ENCODE results near the gene SYNPO2.

The SYNPO2 gene

DNA sequence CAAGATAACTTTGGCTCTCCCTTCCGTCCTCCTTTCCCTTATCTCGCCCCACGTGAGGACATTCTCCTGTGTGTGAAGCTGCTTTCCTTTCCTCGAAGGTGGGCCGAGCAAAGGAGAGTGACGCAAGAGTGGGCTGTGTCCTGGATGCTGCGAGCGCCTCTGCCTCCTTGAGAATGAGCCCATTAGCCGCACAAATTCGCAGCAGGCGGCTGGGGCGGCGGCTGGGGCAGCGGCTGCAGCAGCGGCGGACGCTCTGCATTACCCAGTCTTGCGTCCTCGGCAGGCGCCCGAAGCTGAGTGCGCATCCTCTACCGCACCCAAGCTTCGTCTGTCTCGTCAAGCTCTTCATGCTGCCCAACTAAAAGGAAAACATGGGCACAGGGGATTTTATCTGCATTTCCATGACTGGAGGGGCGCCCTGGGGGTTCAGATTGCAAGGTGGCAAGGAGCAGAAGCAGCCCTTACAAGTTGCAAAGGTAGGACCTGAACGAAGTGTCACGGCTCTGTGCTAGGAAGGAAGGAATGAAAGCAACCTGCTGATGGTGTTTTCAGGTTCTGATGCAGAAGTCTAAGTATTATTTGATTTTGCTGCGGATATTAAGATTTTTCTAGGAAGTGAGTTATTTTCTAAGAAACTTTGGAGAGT is at the start of gene SYNPO2:
Gene SYNPO2, plus strand, starts transcription at position 189 of the 646 bp plus-strand sequence. Its CDS starts 183 bp downstream, at position 372.
- no peak for TF ChIP-seq CTCF (IDR thresholded peaks at IDR 0.05; ENCODE audit: insufficient read depth, low read length, missing control alignments)
- ChIA-PET POLR2A (interaction anchor here (0.6 to 1.6 kb wide), 2 partner anchors 52 to 117 kb away, joined by 3 to 15 read pairs; partner anchors contain the start of gene SEC24D), CTCF (interaction anchor here (0.8 to 4.5 kb wide), 14 partner anchors 10 to 224 kb away, joined by 3 to 49 read pairs (median 6); partner anchors contain the start of gene SEC24D)
- no peak for DNase-seq (ENCODE audit: low read depth, low spot score)
- peak within 1 kb of the TSS; percentile 74 for H3K4me3 ChIP-seq (ENCODE audit: low read depth, low read length)

DNA sequence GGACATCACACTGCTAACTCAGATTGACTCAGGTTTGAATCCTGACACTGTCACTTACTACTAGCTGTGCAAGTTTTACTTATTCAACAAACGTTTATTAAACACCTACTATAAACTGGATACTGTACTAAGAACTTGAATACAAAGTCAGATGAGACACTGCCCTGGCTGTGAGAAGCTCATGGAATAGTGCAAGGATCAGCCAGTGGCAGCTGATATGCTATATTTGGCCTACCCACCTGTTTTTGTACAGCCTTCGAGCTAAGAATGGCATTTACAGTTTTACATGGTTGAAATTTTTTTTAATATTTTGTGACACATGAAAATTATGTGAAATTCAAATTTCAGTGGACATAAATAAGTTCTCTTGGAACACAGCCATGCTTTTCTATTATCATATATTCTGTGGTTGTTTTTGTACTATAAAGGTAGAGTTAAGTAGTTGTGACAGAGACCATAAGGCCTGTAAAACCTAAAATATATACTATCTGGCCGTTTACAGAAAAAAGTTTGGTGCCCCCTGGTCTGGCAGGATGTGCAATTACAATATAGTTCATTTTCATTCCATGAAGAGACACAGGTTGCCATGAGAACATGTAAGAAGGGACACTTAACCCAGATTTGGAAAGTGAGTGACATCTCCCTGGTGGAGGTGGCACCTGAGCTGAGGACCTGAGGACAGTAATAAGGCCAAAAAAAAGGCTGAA is 49.3 kb upstream of the SYNPO2 start:
- DNase-seq (ENCODE audit: low read depth, low spot score): no peak
- ChIA-PET POLR2A (no interaction called here), CTCF (interaction anchor here (1.2 to 1.7 kb wide), 3 partner anchors 26 to 68 kb away, joined by 3 read pairs; no protein-coding TSS in a partner anchor)
- no peak for TF ChIP-seq CTCF (IDR thresholded peaks at IDR 0.05; ENCODE audit: insufficient read depth, low read length, missing control alignments)
- no peak overlapping the region for H3K4me3 ChIP-seq (ENCODE audit: low read depth, low read length)

GRCh38 chr4:118842055-118842454 is 46.6 kb upstream of the SYNPO2 start:
- DNase-seq (ENCODE audit: low read depth, low spot score): no peak
- no peak for TF ChIP-seq CTCF (IDR thresholded peaks at IDR 0.05; ENCODE audit: insufficient read depth, low read length, missing control alignments)
- ChIA-PET CTCF (interaction anchor here (0.6 to 2.2 kb wide), 4 partner anchors 11 to 51 kb away, joined by 3 to 11 read pairs (median 4); no protein-coding TSS in a partner anchor), POLR2A (no interaction called here)
- H3K4me3 ChIP-seq (ENCODE audit: low read depth, low read length): no peak overlapping the region

- no peak for DNase-seq (ENCODE audit: low read depth, low spot score)
- no peak for TF ChIP-seq CTCF (IDR thresholded peaks at IDR 0.05; ENCODE audit: insufficient read depth, low read length, missing control alignments)
- ChIA-PET POLR2A (no interaction called here), CTCF (interaction anchor here (1.0 to 1.5 kb wide), 3 partner anchors 21 to 41 kb away, joined by 3 to 4 read pairs (median 3); no protein-coding TSS in a partner anchor)
- no peak overlapping the region for H3K4me3 ChIP-seq (ENCODE audit: low read depth, low read length)
Observed at GRCh38 chr4:118843237-118843636, 45.4 kb upstream of the SYNPO2 start.

DNA sequence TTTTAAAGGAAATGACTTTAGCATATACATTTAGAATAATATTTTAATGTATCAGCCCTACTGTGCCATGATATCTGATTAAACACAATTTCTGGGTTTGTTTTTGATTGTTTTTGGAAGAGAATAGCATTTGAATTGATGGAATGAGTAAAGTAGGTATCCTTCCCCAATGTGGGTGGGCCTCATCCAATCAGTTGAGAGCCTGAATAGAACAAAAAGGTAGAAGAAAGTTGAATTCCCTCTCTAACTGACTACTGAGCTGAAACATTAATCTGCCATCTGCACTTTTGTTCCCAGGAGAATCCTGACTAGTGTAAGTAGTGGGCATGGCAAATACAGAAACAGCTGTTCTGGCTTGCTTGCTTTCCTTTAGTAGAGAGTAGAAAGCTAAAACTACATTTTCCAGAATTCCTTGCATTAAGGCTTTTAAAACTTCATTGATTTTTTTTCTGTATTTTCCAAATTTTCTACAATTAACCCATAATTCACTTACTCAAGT is 43.1 kb upstream of the SYNPO2 start:
- ChIA-PET POLR2A (no interaction called here), CTCF (interaction anchor here (1.5 to 2.8 kb wide), 3 partner anchors 9 to 19 kb away, joined by 3 to 18 read pairs (median 9); partner anchors contain the start of gene SEC24D)
- H3K4me3 ChIP-seq (ENCODE audit: low read depth, low read length): no peak overlapping the region
- no peak for DNase-seq (ENCODE audit: low read depth, low spot score)
- TF ChIP-seq CTCF (IDR thresholded peaks at IDR 0.05; ENCODE audit: insufficient read depth, low read length, missing control alignments): no peak

GRCh38 chr4:118846979-118847378 is 41.7 kb upstream of the SYNPO2 start:
- ChIA-PET POLR2A (no interaction called here), CTCF (interaction anchor here (1.0 to 2.8 kb wide), 5 partner anchors 10 to 22 kb away, joined by 3 to 18 read pairs (median 4); partner anchors contain the start of gene SEC24D)
- no peak overlapping the region for H3K4me3 ChIP-seq (ENCODE audit: low read depth, low read length)
- DNase-seq (ENCODE audit: low read depth, low spot score): no peak
- no peak for TF ChIP-seq CTCF (IDR thresholded peaks at IDR 0.05; ENCODE audit: insufficient read depth, low read length, missing control alignments)
